Inflammatory macrophage treated with lipopolysaccharide for 1 hour (primary cell): Measurements from ENCODE around the gene LGR5.
A peak's percentile ranks its signal among the peaks of the same experiment; 100 is the strongest.
"Not testable (repeated sequence)": the region's sequence is repeated elsewhere in the genome, so short reads cannot be mapped to it uniquely, and the experiment has no call there.

Experiments
- DNase-seq, 2 donors: peaks; one replicate each; pipeline ENCODE4 v3.0.0-alpha.2; 2020 to 2022

The LGR5 gene

DNA sequence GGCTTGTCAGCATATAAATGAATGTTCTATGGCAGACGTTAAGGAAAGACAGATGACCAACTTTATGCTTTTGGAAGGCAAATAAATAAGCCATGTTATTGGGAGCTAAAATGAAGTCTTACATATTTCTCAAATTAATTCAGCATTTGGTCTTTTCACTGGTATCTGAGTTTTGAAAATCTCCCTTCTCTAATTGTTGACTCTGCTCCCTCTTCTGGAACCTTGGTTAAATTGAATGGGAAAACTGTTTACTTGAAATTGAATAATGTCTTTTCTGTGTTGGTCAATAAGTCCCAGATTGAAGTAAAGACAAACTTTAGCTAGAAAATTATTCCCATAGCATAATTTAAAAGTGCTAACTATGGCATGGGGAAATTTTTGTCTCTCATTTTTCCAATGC lies 38.7 kb downstream of the LGR5 start:
- no peak for DNase-seq

- no peak for DNase-seq
Measured at GRCh38 chr12:71484272-71484905, 44.8 kb downstream of the LGR5 start.

GRCh38 chr12:71490844-71491243 lies 51.2 kb downstream of the LGR5 start:
- DNase-seq: not testable (repeated sequence)

DNA sequence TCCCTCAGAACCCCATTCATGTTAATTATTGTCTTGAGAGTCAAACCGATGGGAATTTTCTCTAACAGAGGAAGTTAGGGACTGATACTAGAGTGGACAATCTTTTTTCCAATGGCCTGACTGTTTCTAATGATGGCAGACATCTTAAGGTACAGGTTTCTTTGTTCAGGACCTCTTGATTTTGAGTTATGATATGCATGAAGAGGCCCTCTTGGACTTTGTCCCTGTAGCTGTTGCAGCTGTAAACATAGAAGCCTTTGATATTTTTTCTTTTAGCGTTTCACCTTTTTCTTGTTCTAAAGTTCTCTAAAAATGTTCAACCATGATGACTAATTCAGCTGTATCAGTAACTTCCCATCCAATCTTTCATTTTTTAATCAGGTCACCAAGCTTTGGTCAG lies 53.0 kb downstream of the LGR5 start:
- DNase-seq: no peak

GRCh38 chr12:71499834-71500233 lies 60.2 kb downstream of the LGR5 start:
- DNase-seq: no peak

GRCh38 chr12:71503579-71504391 lies 64.2 kb downstream of the LGR5 start:
- DNase-seq: no peak

GRCh38 chr12:71504476-71504875 lies 64.9 kb downstream of the LGR5 start:
- no peak for DNase-seq

DNA sequence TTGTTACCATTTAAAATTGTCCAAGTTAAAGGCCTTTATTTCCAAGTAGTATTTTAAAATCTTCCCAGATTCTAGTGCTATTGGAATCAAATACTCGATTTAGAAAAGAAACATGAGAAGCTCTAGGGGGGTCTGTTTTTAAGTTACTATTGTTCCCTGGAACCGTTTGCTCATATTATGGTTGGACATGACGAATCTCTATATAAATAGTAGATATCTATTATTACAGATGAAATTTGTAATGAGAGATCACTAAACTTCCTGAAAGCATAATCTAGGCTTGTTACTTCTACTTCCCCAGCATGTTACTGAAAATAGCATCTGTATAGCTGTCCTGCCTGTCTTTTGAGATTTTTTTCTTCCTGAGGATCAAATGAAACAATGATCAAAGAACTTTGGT lies 70.1 kb downstream of the LGR5 start:
- no peak for DNase-seq

DNA sequence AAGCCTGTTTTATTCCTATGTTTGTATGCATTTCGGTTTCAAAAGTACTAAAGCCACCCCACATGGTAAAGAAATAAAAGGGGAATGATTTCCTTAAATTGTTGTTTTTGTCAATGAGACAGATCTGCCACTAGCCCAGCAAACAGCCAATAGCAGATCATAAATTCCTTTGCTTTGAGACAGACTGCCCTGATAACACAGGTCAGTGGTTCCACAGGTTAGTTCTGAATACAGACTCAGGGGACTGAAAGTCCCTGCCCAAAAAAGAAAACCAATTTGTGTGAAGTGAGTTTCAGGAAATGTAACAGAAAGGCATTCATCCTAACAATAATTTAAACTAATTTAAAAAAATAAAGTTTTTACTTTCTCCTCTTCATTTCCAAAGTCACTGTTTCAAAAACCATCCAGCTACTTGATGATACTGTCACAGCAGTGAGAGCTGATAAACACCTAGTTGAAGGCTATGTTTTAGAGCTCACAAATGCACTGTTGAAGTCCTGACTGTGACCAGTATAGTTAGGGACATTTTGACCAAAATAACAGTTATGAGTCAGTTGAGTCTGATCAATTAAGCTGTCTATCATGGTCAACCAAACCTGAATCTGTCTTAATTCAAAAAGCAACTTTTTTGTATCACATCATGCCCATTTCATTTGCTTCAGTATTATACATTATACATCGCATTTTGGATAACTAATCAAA lies 77.7 kb downstream of the LGR5 start:
- no peak for DNase-seq

DNA sequence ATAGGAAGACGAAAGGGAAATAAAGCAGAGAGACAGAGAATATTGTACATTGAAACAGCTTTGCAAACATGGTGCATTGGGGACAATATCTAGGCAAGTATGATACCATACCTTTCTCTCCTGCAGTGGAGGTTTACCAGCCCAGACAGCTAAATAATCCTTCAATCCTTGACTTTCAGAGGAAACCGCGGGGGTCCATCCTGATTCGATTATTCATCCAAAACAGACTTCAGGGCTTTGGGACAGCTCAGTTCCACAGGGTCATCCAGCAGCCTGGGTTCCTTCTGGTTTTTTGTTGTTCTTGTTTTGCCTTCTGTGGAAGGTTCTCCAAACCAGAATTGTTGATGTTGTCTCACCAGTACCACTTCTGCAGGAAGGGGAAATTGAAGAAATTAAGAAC lies 81.5 kb downstream of the LGR5 start:
- no peak for DNase-seq

GRCh38 chr12:71524626-71525025 lies 85.0 kb downstream of the LGR5 start:
- DNase-seq: no peak

DNA sequence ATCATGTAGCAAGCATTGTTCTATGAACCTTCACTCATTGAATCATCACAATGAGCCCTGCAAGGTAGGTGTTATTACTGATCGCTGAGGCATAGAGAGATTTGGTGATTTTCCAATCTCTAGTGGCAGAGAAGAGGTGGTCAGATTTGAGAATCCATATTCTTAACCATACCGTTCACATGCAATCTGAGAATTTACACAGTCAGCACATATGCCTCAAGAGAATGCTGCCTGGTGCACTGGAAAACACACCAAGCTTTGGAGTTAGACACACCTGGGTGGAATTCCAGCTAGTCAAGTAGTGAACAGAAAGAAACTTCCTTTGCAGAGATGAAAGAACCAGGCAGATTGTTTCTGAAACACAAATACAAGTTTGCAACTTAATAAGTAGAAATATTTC lies 94.1 kb downstream of the LGR5 start:
- DNase-seq: no peak

GRCh38 chr12:71536279-71536938 lies 96.8 kb downstream of the LGR5 start:
- DNase-seq: no peak

DNA sequence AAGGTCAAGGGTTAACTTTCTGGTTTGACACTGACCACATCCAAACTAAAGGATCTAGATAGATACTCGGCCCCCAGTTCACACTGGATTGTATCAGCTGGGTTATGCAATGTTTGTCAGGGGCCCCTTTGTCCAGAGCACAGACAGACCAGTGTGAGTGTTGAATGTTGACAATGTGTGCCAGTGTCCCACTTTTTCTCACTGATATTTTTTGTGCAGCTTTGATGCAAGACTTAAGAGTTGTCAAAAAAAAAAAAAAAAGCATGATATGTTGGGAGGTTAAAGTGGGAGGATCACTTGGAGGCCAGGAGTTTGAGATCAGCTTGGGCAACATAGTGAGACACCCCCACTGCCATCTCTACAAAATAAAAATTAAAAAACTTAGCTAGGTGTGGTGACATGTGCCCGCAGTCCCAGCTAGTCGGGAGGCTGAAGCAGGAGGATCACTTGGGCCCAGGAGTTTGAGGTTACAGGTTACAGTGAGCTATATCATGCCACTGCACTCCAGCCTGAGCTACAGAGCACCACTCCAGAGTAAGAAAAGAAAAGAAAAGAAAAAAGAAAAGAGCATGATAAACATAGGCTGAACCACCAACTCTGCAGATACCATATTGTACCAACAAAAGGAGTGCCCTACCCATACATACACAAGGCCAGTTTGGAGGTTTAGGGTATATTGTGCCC lies 97.5 kb downstream of the LGR5 start:
- DNase-seq: no peak

DNA sequence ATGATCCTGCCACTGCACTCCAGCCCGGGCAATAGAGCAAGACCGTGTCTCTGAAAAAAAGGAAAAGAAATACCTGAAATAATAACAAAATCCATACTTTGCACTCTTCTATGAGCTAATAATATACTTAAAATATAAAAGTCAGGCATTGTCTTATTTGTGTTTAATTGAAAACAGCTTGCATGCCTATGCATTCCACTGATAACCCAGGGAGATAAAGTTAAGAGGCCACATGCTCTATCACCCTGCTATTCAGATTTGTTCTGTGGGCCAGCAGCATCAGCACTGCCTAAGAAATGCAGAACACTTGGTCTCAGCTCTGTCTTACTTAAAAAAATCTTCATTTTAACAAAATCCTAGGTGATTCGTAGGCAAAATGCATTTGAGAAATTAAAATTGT lies 99.2 kb downstream of the LGR5 start:
- no peak for DNase-seq

DNA sequence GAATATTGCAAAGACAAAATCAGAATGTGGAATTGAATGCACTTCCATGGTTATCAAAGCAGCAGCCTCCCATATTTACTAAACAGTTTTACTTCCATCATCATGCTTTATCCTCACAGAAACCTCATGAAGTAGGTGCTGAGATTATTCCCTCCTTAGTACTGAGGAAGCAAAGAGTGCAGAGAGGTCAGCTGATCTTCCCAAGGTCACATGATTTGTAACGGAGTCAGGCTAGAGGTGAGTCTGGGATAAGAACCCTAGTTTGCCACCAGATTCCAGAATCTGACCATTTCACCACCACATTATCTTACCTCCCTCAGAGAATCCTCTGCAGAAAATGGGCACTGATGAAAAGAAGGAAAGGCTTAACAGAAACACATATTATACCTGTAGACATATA lies 102.0 kb downstream of the LGR5 start:
- DNase-seq: no peak

DNA sequence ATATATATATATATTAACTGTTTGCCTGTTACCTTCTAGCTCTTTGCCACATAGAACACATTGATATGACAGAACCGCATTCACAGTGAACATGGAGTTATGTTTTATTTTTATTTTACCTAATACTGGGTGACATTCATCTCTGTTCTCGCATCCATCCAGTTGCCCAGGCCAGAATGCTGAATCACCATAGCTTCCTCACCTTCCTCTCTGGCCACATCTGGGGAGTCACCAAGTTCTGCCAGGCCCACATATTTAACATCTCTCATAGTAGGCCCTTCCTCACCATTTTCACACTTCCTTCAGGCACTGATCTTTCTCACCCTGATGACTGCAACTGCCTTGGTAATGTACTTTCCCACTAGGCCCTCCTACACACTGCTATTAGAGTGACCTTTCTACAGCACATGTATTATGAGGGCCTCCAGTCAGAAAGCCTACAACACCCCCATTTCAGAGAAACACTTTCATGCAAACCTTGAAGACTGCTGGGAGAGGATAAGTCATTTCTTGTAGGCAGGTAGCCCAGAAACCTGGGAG lies 106.8 kb downstream of the LGR5 start:
- DNase-seq: peak; percentile 1 to 44

DNA sequence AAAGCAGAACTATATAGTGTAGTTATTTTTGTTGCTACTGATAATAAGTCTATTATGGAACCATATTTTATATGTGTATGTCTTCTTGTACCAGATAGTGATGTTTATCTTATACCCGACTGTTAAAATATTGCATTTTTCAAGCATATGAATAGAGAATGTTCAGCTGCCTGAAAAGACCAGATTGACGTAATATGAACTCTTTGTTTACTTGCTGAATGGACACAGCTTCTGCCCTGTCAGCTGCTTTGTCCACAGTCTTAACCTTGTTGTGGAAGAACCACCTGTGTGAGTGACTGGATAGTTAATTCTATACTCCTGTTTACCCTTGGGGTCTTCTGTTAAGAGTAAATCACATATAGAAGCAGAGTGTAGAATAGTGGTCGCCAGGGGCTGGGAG lies 109.3 kb downstream of the LGR5 start:
- no peak for DNase-seq

GRCh38 chr12:71551529-71551928 lies 111.9 kb downstream of the LGR5 start:
- DNase-seq: peak; percentile 8 to 18

- no peak for DNase-seq
Measured at GRCh38 chr12:71552728-71553501, 113.3 kb downstream of the LGR5 start.

DNA sequence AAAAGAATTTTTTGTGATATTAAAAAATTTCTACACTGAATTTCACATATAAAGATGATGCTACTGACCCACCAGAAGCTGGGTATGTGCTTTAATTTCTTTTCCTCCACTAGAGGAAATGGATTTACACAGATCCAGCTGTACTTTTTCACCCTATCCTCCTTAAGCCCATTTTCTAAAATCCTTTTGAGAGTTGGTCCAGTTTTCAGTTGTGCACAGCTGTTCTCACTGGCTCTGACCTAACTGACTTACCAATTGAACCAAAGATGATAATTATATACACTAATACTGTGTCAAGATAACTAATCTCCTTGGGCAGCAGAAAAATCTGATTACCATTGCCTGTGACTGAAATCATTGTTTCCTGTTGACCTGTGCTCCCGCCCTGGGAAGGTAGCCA lies 115.6 kb downstream of the LGR5 start:
- DNase-seq: no peak

DNA sequence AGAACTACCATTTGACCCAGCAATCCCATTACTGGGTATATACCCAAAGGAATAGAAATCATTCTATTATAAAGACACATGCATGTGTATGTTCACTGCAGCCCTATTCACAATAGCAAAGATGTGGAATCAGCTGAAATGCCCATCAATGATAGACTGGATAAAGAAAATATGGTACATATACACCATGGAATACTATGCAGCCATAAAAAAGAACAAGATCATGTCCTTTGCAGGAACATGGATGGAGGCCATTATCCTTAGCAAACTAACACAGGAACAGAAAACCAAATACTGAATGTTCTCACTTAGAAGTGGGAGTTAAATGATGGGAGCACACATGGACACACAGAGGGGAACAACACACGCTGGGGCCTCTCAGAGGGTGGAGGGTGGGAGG lies 116.2 kb downstream of the LGR5 start:
- not testable (repeated sequence) for DNase-seq
